B cell (primary cell): Measurements from ENCODE around the gene ALPK3. TPM values are rescaled to one million over a fixed set of nuclear protein-coding genes. Genes with fewer than 3 reads are reported as not detected.
A peak's percentile ranks its signal among the peaks of the same experiment; 100 is the strongest.

Experiments used
- ATAC-seq: fragments of 200-7000 bp; cut with Tn5 transposase; one replicate; pipeline ENCODE4 v1.10.0; 2021; ENCODE audit warnings: low read depth, mild to moderate bottlenecking, moderate number of reproducible peaks, moderate library complexity
- CTCF ChIA-PET: fragments of 350-600 bp; sonication (Branson Sonifier 250); formaldehyde crosslinking; loops from one replicate; lab custom pipeline; 2021; ENCODE audit warnings: antibody characterized with exemption, inconsistent platforms; lab: Charles Lee
- POLR2A ChIA-PET: fragments of 350-600 bp; sonication (Branson Sonifier 250); formaldehyde crosslinking; loops from one replicate; lab custom pipeline; 2021; ENCODE audit warnings: antibody characterized with exemption; lab: Charles Lee
- DNase-seq: peaks from one replicate; pipeline ENCODE4 v3.0.0; 2013
- H2AFZ ChIP-seq: 2 replicates; pipeline ENCODE4 v1.6.1; 2012; ENCODE audit warnings: mild to moderate bottlenecking, low read depth, low read length; ENCODE audit not compliant: insufficient read depth, poor library complexity, severe bottlenecking
- H3K27ac ChIP-seq, 2 donors: 1 replicate in 1 of 2; 2 replicates in 1 of 2; pipeline ENCODE4 v1.5.1; 2012 to 2013; ENCODE audit warnings: low read length in 2 of 2, mild to moderate bottlenecking in 2 of 2, moderate library complexity in 1 of 2
- H3K27me3 ChIP-seq, 4 experiments: fragments of 200-600 bp in 1 of 4; sonication (generic) in 1 of 4; replicated peaks in 1 of 4; 1 replicate in 2 of 4; 2 replicates in 2 of 4; pipeline versions ENCODE4 v1.6.1 to v1.7.0; 2013 to 2016; ENCODE audit warnings: low read length in 3 of 4, mild to moderate bottlenecking in 2 of 4, mixed read lengths in 1 of 4, moderate library complexity in 1 of 4; ENCODE audit not compliant: insufficient read depth in 4 of 4, control insufficient read depth in 3 of 4; ENCODE audit errors: control extremely low read depth in 1 of 4
- H3K36me3 ChIP-seq, 2 experiments: replicated peaks in 1 of 2; 1 replicate in 1 of 2; 2 replicates in 1 of 2; pipeline versions ENCODE4 v1.6.1 to v1.7.1; 2013; ENCODE audit warnings: low read length in 1 of 2; ENCODE audit not compliant: insufficient read depth in 2 of 2, control insufficient read depth in 1 of 2; ENCODE audit errors: control extremely low read depth in 1 of 2, extremely low read depth in 1 of 2
- H3K4me1 ChIP-seq, 2 donors: fragments of 200-600 bp in 1 of 2; sonication (generic) in 1 of 2; 1 replicate in 1 of 2; 2 replicates in 1 of 2; pipeline versions ENCODE4 v1.5.1 to v1.6.1; 2013 to 2017; ENCODE audit warnings: low read length in 2 of 2; ENCODE audit not compliant: control insufficient read depth in 2 of 2, insufficient read depth in 2 of 2
- H3K4me2 ChIP-seq: replicated peaks from 2 replicates; pipeline ENCODE3; 2012; ENCODE audit warnings: mild to moderate bottlenecking, low read depth, low read length; ENCODE audit not compliant: poor library complexity, severe bottlenecking
- H3K4me3 ChIP-seq, 5 experiments: fragments of 200-600 bp in 1 of 5; sonication (generic) in 1 of 5; 1 replicate in 3 of 5; 2 replicates in 2 of 5; pipeline versions ENCODE4 v1.5.1 to v1.7.0; 2011 to 2016; ENCODE audit warnings: low read length in 4 of 5, mild to moderate bottlenecking in 4 of 5, low read depth in 2 of 5, control low read depth in 1 of 5, moderate library complexity in 1 of 5; ENCODE audit not compliant: insufficient read depth in 1 of 5; ENCODE audit errors: control extremely low read depth in 1 of 5, extremely low read depth in 1 of 5
- H3K79me2 ChIP-seq: fragments of 200-600 bp; sonication (generic); one replicate; pipeline ENCODE4 v1.6.0; 2016; ENCODE audit warnings: low read length; ENCODE audit not compliant: control insufficient read depth, insufficient read depth
- H3K9ac ChIP-seq: fragments of 200-600 bp; sonication (generic); 2 replicates; pipeline ENCODE4 v1.6.1; 2017; ENCODE audit warnings: mild to moderate bottlenecking, low read length, moderate library complexity
- H3K9me3 ChIP-seq, 3 donors: one replicate each; pipeline versions ENCODE4 v1.6.1 to v1.7.1; 2013; ENCODE audit warnings: low read length in 2 of 3; ENCODE audit not compliant: control insufficient read depth in 2 of 3, insufficient read depth in 1 of 3; ENCODE audit errors: control extremely low read depth in 1 of 3
- H4K20me1 ChIP-seq: 2 replicates; pipeline ENCODE4 v1.6.0; 2012; ENCODE audit warnings: mild to moderate bottlenecking, low read length; ENCODE audit not compliant: insufficient read depth, control insufficient read depth, poor library complexity, severe bottlenecking
- H3K27ac Mint-ChIP-seq: one replicate; pipeline ENCODE4 v1.8.0; 2021; ENCODE audit warnings: mixed read lengths
- H3K27me3 Mint-ChIP-seq: one replicate; pipeline ENCODE4 v1.8.0; 2021; ENCODE audit warnings: mixed read lengths
- H3K4me1 Mint-ChIP-seq: one replicate; pipeline ENCODE4 v1.8.0; 2021; ENCODE audit warnings: mixed read lengths
- H3K4me3 Mint-ChIP-seq: one replicate; pipeline ENCODE4 v1.8.0; 2021; ENCODE audit warnings: mixed read lengths
- H3K9me3 Mint-ChIP-seq: one replicate; pipeline ENCODE4 v1.8.0; 2022; ENCODE audit warnings: mixed read lengths; ENCODE audit not compliant: insufficient read depth
- EZH2 ChIP-seq: IDR thresholded peaks from 2 replicates; pipeline ENCODE4 v1.6.1; 2012; ENCODE audit warnings: borderline replicate concordance, low read depth, mild to moderate bottlenecking, moderate library complexity, low read length; ENCODE audit not compliant: insufficient read depth, poor library complexity, severe bottlenecking
- WGBS: methylation state at CpG from one replicate; pipeline ENCODE4 v1.1.5; 2013; ENCODE audit warnings: missing lambda C conversion rate; ENCODE audit not compliant: insufficient coverage; 5-methylcytosine and 5-hydroxymethylcytosine counted together
- intact Hi-C: fragments of 100-400 bp; cut with micrococcal nuclease; formaldehyde crosslinking; loops from one replicate; pipeline ENCODE4 v1.10.0; 2022
- polyA plus RNA-seq: library from polyadenylated mRNA; depleted of rRNA; stranded (reverse); fragments of >200 nt; gene quantifications from 2 replicates; pipeline ENCODE4 v1.2.3, GENCODE V29; 2012
- total RNA-seq, 2 donors: library from RNA; stranded (reverse); fragments of 120-200 nt in 1 of 2; gene quantifications; 1 replicate in 1 of 2; 2 replicates in 1 of 2; pipeline versions ENCODE4 v1.2.3 to v1.2.4, GENCODE V29; 2013 to 2022
- TF ChIP-seq, protein P1 (sequence below): fragments of 200-600 bp; IDR thresholded peaks from one replicate; pipeline ENCODE4 v1.8.0; 2022; ENCODE audit warnings: antibody characterized with exemption, mild to moderate bottlenecking

The ALPK3 gene
- total and polyA plus RNA-seq, 2 donors (not counting 1 experiment from before 2014, with no cell fraction given), result 0.07 to 0.15 TPM

DNA sequence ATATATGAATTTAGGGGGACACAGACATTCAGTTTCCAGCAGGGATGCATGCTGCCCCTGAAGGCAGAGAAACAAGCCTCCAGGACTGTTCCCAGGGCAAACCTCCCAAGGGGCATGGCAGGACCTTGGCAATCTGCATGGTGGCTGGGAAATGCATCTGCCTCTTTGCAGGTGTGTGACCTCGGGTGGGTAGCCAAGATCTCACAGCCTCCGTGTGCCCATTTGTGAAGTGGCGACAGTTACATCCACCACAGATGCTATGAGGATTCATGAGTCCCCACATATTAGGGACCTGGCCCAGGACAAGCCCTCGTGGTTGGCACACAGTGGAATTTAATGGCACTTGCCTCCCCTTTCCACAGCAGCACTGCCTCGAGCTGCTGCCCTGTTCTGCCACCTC, 97.2 kb downstream of the ALPK3 start:
- intact Hi-C loops, result no loop called here
- POLR2A ChIA-PET, result no interaction called here
- Histone ChIP-seq H3K9ac (no peak overlapping the region), H4K20me1 (no peaks in the 10 kb centered on the region), H3K27me3 (peaks cover 0 to 4% (median 0%) of the 10 kb centered on the region in 4 experiments), H3K27ac (no peak overlapping the region), H3K4me2 (no peak overlapping the region), H3K9me3 (peaks cover 0 to 9% (median 0%) of the 10 kb centered on the region in 3 donors), H3K4me3 (no peak overlapping the region), H3K79me2 (no peaks in the 10 kb centered on the region), H3K36me3 (no peaks in the 10 kb centered on the region), H2AFZ (no peak overlapping the region), H3K4me1 (no peaks in the 10 kb centered on the region)
- TF ChIP-seq, protein P1, sequence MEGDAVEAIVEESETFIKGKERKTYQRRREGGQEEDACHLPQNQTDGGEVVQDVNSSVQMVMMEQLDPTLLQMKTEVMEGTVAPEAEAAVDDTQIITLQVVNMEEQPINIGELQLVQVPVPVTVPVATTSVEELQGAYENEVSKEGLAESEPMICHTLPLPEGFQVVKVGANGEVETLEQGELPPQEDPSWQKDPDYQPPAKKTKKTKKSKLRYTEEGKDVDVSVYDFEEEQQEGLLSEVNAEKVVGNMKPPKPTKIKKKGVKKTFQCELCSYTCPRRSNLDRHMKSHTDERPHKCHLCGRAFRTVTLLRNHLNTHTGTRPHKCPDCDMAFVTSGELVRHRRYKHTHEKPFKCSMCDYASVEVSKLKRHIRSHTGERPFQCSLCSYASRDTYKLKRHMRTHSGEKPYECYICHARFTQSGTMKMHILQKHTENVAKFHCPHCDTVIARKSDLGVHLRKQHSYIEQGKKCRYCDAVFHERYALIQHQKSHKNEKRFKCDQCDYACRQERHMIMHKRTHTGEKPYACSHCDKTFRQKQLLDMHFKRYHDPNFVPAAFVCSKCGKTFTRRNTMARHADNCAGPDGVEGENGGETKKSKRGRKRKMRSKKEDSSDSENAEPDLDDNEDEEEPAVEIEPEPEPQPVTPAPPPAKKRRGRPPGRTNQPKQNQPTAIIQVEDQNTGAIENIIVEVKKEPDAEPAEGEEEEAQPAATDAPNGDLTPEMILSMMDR, result no peak
- TF ChIP-seq EZH2, result no peak
- Mint-ChIP-seq H3K27ac (no peak overlapping the region), H3K4me3 (no peak overlapping the region), H3K27me3 (peaks cover 10% of the 10 kb centered on the region), H3K4me1 (no peaks in the 10 kb centered on the region), H3K9me3 (no peaks in the 10 kb centered on the region)
- ATAC-seq (no peak), DNase-seq (no peak)
- CTCF ChIA-PET, result no interaction called here
- WGBS, result 78% methylated on average over 4 of the region's 5 CpGs

- H3K27ac ChIP-seq, result no peak overlapping the region
- intact Hi-C loops, result no loop called here
- no peaks in the 10 kb centered on the region for H4K20me1 ChIP-seq
- Mint-ChIP-seq H3K9me3 (no peaks in the 10 kb centered on the region), H3K4me3 (no peak overlapping the region), H3K27me3 (peaks cover 10% of the 10 kb centered on the region), H3K27ac (no peak overlapping the region), H3K4me1 (no peaks in the 10 kb centered on the region)
- H3K9ac ChIP-seq, result no peak overlapping the region
- DNase-seq (no peak), ATAC-seq (peak; percentile 63)
- H3K79me2 ChIP-seq, result no peaks in the 10 kb centered on the region
- H2AFZ ChIP-seq, result no peak overlapping the region
- H3K4me1 ChIP-seq, result no peaks in the 10 kb centered on the region
- TF ChIP-seq, protein P1, result no peak
- TF ChIP-seq EZH2, result no peak
- no peak overlapping the region for H3K4me3 ChIP-seq
- H3K4me2 ChIP-seq, result no peak overlapping the region
- H3K36me3 ChIP-seq, result no peaks in the 10 kb centered on the region
- H3K27me3 ChIP-seq, result peaks cover 0 to 4% (median 0%) of the 10 kb centered on the region in 4 experiments
- POLR2A ChIA-PET, result no interaction called here
- 68% methylated on average over 9 of the region's 12 CpGs for WGBS
- H3K9me3 ChIP-seq, result peaks cover 0 to 9% (median 0%) of the 10 kb centered on the region in 3 donors
- CTCF ChIA-PET, result no interaction called here
Observed at GRCh38 chr15:84914909-84915605, 97.9 kb downstream of the ALPK3 start.
